ENCODE data around the gene CLCN1. TPM values are rescaled to one million over a fixed set of nuclear protein-coding genes. Genes with fewer than 3 reads are reported as not detected.

Gene CLCN1
- total and polyA plus RNA-seq, 2 donors (not counting 3 experiments of a cell fraction or from before 2014, with no cell fraction given) = not detected

- dilution Hi-C loops (cut with MboI; ENCODE audit: extremely low pct_ligation_motif_present, low sequenced_read_pairs) (loop anchor here (25.0 kb wide), 1 partner anchor 132 kb away; no protein-coding TSS in a partner anchor), intact Hi-C loops (cut with micrococcal nuclease) (loop anchor here (1.0 to 5.0 kb wide), 5 partner anchors 15 to 117 kb away; partner anchors contain the start of gene CASP2)
- H4K20me1 ChIP-seq (replicated peaks; ENCODE audit: control insufficient read depth, extremely low read depth, insufficient read depth, low read length) = no peaks in the 10 kb centered on the region
- H3K79me2 ChIP-seq (ENCODE audit: control insufficient read depth, insufficient read depth, low read length) = peaks cover 57% of the 10 kb centered on the region
- TF ChIP-seq GATA2 (IDR thresholded peaks at IDR 0.05; ENCODE audit: insufficient read depth, insufficient read length, low read depth, low read length) (no peak), MAX (IDR thresholded peaks at IDR 0.05; ENCODE audit: insufficient read depth, insufficient read length) (no peak), CTCF (IDR thresholded peaks at IDR 0.05; ENCODE audit: extremely low read depth in 1 of 2, insufficient read depth in 1 of 2, low read depth in 1 of 2, low read length in 2 of 2) (peak; percentile 85 to 89), POLR2A (IDR thresholded peaks at IDR 0.05; ENCODE audit: low read depth, low read length) (peak; percentile 54)
- H3K36me3 ChIP-seq (ENCODE audit: control insufficient read depth in 2 of 2, extremely low read depth in 1 of 2, insufficient read depth in 2 of 2, low read length in 2 of 2) = peaks cover 3 to 5% of the 10 kb centered on the region in 2 experiments
- no peaks in the 10 kb centered on the region for H3K9me1 ChIP-seq (replicated peaks; ENCODE audit: control insufficient read depth, extremely low read depth, insufficient read depth, low read length)
- FAIRE-seq (peak; percentile 64), DNase-seq (ENCODE audit: low read depth, low spot score) (peak; percentile 89)
- TSS peak; percentile 53 for BruUV-seq (replicated peaks)
- H3K27me3 ChIP-seq (ENCODE audit: control insufficient read depth in 2 of 2, insufficient read depth in 2 of 2, low read length in 2 of 2) = no peaks in the 10 kb centered on the region
- H3K9me3 ChIP-seq (replicated peaks; ENCODE audit: control insufficient read depth, insufficient read depth, low read length) = no peaks in the 10 kb centered on the region
- H3K4me2 ChIP-seq (ENCODE audit: insufficient read depth, low read length) = peak overlapping the region; percentile 95
- peak overlapping the region; percentile 98 for H3K27ac ChIP-seq (ENCODE audit: insufficient read depth, low read depth, low read length)
- ChIA-PET CTCF (interaction anchor here (0.5 to 2.6 kb wide), 32 partner anchors 8 to 157 kb away, joined by 3 to 25 read pairs (median 6); partner anchors contain the start of genes CASP2 and GSTK1), POLR2A (interaction anchor here (0.6 to 2.0 kb wide), 11 partner anchors 8 to 1012 kb away, joined by 3 to 17 read pairs (median 5); no protein-coding TSS in a partner anchor)
- H3K4me1 ChIP-seq (ENCODE audit: control insufficient read depth, extremely low read depth, insufficient read depth, low read length) = peaks cover 47% of the 10 kb centered on the region
- peak overlapping the region; percentile 59 to 94 (median 67) for H3K4me3 ChIP-seq (replicated peaks in 1 of 3; ENCODE audit: insufficient read depth in 1 of 3, low read depth in 1 of 3, low read length in 3 of 3)
- H2AFZ ChIP-seq (ENCODE audit: low read depth, low read length) = peak overlapping the region; percentile 1
- peak overlapping the region; percentile 96 for H3K9ac ChIP-seq (replicated peaks; ENCODE audit: extremely low read depth, insufficient read depth, low read length)
These were observed 64.3 kb downstream of the CLCN1 start for GRCh38 chr7:143380260-143380645.
